Activated CD4-positive, alpha-beta T cell treated with anti-CD3 and anti-CD28 coated beads, Interleukin-10, Interleukin-2, amounts not matched to agents 100 ng/mL and 50 ng/mL, durations not matched to agents 16 hours and 8 hours (primary cell): ENCODE measurements around the gene EPOP.

Source experiments
- DNase-seq: peaks from one replicate; pipeline ENCODE4 v3.0.0-alpha.2; 2020

EPOP gene

DNA sequence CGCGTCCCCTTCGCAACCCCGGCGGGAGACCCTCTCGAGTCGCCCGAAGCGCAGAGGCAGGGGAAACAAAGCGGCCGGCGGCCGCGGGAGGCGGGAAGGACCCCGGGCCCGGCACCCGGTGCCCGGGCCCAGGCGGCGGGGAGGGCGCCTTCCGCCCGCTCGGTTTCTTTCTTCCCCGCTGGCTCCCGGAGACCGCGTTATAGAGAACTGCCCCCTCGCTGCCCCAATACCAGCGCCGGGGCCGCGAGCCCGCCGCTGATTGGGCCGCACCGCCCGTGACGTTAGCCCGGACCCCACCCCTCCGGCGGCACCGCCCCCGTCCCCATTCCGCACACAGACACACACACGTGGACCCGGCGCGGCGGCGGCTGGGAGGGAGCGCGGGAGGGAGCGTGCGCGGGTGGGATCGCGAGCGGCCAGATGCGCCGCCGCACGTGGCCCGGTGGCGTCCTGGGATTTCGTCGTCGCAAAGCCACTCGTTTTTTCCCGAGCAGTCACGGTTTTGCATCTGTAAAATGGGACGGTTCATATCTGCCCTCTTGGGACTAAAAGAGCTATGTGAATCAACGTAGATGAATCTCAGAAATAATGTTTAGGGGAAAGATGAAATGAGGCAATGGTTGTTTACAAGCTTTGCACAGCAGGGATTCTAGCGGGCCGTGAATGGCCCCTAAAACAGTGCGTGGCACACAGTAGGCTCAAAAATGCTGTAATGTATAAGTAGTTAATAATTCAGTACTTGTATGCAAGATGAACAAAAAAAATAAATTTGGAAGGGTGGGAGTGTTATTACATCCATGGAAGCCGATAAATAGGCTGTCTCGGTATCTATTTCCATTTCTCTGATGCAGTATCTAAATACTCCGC is at the start of gene EPOP:
EPOP (minus strand) TSS at position 209 of the 867 bp plus-strand sequence. CDS start 462 bp downstream, outside the sequence.
- peak; percentile 96 for DNase-seq

DNA sequence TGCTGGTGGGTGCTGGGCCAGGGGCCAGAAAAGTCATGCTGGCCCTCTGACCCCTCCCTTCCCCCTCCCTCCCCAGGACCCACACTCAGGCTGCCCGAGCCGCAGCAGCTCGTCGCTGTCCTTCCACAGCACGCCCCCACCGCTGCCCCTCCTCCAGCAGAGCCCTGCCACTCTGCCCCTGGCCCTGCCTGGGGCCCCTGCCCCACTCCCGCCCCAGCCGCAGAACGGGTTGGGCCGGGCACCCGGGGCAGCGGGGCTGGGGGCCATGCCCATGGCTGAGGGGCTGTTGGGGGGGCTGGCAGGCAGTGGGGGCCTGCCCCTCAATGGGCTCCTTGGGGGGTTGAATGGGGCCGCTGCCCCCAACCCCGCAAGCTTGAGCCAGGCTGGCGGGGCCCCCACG is 47.0 kb upstream of the EPOP start:
- no peak for DNase-seq

DNA sequence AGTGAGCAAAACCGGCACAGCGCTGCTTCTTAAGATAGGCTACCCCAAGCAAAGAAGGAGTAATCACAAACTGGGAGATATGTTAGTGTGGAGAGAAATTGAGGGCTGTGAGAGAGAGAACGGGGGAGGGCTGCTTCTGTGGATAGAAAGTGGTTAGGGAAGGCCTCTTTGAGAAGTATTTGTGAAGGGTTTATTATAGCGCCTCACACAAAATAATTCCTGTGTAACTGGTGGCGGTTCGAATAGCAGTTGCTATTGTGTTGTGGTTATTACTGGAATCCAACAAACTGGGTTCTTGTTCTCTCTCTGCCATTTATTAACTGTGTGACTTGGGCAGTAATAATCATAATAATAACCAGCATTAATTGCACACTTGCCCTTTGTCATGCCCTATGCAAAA is 46.2 kb upstream of the EPOP start:
- DNase-seq = no peak

DNA sequence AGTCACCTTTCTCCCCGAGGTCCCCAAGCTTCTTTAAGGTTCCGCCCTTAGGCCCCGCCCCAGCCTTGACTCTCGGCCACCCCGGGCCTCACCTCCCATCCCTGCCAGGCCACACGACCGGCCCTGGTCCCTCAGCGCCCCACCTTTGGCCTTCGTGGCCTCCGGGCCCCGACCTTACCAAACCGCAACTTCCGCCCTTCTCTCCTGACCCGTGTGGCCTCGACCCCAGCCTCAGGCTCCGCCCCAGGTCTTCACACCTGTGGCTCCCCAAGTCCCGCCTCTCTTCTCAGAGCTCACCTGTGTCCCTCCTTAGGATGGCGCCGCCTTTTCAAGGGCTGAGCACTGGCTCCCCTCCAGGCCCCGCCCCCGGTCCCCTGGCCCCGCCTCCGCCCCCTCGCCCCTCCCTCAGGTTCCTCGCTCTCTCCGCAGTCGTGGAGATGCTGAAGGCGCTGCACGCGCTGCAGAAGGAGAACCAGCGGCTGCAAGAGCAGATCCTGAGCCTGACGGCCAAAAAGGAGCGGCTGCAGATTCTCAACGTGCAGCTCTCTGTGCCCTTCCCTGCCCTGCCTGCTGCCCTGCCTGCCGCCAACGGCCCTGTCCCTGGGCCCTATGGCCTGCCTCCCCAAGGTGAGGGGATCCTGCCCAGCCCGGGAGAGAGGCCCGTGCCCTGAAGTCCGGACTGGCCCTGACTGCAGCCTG is 45.3 kb upstream of the EPOP start:
- no peak for DNase-seq

DNA sequence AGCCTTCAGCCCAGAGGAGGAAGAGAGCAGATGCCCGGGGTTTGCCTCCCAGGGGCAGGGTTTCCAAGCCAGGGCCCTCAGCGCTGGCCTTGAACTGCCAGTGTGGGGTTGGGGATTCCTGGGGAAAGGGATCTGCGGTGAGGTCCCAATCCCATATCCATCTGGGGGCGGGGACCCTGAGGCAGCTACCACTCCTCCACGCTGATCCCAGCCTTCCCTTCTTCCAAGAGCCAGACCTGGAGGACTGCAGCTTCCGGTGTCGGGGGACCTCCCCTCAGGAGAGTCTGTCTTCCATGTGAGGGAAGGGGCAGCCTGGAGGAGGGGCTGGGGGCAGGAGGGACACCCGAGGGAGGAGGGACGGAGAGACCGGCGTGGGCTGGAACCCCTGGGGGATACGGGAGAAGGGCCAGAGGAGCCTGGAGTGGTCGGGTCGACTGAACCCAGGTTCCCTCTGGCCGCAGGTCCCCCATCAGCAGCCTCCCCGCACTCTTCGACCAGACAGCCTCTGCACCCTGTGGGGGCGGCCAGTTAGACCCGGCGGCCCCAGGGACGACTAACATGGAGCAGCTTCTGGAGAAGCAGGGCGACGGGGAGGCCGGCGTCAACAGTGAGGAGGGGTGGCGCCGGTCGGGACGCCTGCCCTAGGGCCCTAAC is 44.7 kb upstream of the EPOP start:
- no peak for DNase-seq

DNA sequence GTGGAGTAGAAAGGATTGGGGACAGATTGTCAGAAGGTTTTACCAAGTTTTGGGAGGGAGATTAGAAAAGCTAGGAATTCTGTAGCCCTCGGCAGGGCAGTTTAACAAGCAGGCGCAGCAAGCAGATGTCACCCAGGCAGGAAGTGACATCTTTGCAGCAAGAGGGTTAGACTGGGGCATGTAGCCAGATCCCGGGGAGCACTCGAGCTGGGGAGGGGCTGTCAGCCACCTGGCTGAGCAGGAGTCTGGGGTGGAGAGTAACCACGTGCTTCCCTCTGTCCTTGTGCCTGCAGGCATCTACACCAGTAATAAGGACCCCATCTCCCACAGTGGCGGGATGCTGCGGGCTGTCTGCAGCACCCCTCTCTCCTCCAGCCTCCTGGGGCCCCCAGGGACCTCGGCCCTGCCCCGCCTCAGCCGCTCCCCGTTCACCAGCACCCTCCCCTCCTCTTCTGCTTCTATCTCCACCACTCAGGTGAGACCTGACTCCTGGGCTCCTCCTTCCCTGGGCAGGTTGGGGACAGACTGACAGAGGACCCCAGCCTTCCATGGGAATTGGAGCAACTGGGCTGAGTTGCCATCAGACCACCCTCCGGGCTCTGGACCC is 42.5 kb upstream of the EPOP start:
- no peak for DNase-seq

DNA sequence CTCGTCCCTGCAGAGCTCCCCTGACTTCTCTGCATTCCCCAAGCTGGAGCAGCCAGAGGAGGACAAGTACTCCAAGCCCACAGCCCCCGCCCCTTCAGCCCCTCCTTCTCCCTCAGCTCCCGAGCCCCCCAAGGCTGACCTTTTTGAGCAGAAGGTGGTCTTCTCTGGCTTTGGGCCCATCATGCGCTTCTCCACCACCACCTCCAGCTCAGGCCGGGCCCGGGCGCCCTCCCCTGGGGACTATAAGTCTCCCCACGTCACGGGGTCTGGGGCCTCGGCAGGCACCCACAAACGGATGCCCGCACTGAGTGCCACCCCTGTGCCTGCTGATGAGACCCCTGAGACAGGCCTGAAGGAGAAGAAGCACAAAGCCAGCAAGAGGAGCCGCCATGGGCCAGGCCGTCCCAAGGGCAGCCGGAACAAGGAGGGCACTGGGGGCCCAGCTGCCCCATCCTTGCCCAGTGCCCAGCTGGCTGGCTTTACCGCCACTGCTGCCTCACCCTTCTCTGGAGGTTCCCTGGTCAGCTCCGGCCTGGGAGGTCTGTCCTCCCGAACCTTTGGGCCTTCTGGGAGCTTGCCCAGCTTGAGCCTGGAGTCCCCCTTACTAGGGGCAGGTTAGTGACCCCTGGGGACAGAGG is 41.7 kb upstream of the EPOP start:
- no peak for DNase-seq

DNA sequence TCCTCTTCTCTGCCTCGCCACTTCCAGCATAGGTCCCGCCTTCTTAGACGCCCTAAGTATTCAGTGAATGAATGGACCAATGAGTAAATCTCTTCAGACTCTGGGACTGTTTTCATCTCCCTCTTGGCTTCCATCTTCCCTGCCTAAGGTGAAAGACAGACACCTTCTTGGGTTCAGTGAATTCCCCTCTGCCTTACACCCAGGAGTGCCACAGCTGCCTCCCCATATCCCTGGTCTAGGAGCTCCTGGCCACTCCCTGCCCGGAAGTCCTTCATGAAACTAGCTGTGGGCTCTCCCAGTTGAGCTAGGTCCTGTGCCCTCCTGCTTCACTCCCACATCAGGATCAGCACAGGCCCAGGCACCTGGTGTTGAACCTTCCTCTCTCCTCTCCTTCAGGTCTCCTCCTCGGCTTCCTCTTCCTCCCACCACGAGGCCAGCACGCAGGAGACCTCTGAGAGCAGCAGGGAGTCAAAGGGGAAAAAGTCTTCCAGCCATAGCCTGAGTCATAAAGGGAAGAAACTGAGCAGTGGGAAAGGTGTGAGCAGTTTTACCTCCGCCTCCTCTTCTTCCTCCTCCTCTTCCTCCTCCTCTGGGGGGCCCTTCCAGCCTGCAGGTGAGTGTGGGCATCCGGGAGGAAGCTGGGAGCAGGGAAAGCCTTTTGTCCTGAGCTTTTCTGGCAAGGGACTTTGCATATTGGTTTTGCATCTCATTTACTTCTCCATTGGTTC is 40.6 kb upstream of the EPOP start:
- DNase-seq = peak; percentile 40

DNA sequence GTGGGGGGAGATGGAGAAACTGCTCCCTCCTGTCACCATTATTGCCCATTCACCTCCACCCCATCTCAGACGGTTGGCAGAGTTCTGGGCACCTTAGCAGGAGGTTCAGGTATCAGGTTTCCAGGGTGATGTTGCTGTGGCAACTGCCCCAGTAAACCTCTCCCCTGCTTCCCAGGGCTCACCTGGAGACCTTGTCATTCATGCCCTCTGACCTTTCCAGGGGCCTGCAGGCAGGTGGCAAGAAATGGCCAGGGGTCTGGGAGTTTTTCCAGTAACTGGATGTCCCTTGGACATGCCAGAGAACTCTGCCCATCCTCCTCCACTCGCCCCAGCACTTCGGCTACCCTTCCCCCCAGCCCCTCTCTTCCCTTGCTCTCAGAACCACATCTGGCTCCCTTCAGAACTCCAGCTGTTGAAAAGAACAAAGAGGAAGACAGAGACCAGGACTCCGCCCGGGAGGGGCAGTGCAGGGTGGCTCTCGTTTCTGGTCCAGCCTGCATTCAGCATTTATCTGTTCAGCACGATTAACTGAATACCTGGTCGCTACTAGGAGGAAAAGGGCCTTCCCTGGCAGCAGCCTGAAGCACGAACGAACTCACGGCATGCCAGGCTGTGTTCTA is 38.8 kb upstream of the EPOP start:
- DNase-seq = no peak

DNA sequence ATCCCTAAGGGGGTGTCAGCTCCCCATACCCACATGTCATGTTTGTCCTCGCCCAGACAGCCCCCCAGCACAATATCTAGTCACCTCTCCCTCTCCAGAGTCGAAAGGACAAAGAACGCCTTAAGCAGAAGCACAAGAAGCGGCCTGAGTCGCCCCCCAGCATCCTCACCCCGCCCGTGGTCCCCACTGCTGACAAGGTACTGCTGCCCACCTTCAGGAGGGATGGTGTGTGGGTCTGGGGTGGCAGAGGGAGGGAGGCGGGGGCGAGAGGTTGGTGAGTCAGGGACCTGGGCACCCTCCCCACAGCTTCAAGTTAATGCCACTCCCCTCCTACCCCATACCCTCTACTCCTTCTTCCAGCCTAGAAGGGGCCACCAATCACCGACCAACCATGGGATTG is 37.8 kb upstream of the EPOP start:
- no peak for DNase-seq

DNA sequence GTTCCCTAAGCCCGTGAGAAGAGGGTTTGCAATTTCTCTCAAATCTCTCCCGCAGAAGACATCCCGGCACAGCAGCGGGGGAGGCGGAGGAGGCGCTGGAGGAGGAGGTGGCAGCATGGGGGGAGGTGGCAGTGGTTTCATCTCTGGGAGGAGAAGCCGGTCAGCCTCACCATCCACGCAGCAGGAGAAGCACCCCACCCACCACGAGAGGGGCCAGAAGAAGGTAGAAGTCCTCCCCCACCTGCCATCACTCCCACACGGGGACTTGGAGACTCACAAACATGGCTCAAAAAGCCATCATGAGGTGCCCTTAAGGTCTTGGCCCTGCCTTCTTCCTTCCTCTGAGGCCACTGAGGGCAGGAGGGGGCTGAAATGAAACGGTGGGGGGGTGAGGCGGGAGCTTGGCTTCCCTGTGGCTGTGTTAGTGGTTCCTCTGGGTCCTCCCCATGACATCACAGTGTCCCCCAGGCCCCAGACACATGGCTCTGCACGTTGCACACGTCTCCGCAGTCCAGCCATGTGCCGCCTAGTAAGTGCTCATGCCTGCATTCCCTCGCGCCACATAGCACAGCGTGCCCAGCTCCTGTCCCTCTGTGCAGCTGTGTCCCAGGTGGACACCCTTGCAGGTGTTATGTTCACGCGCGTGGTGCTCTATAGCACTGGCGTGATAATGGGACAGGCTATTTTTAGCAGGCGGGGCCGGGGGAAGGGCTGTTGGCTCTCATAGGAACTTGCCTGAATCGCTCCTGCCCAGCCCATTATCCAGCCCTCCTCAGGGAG is 37.2 kb upstream of the EPOP start:
- no peak for DNase-seq

DNA sequence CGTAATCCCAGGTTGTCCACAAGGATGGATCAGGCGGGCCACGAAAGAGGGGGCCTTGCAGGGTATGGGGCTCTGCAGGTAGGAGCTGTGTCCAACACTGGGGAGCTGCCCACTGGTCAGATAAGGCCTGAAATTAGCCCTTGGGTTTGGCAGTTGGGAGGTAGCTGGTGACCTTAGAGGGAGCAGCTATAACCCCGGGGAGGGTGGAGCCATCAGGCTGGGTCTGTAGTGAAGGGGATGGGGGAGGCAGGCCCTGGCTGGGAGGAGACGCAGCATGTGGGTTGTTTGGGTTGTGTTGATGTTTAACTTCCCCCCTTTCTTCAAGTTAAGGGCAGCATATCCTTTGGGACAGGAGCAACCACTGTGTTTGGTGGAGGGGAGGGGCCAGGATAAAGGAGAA is 36.2 kb upstream of the EPOP start:
- no peak for DNase-seq

DNA sequence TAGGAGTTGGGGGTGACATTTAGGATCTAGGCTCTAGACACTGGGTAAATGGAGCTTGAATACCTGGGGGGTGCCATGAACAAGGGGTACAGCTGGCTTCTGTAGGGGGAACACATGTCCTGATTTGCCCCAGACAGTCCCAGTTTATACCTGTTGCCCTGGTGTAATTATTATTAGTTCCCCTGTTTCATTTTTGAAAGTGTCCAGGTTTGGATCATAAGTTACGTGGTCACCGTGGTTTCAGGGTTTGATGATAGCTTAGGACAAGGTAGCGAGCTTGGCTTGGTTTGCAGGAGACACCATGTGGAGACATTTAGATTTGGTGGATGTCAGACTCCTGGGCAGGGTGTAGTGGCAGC is 35.8 kb upstream of the EPOP start:
- DNase-seq = no peak

DNA sequence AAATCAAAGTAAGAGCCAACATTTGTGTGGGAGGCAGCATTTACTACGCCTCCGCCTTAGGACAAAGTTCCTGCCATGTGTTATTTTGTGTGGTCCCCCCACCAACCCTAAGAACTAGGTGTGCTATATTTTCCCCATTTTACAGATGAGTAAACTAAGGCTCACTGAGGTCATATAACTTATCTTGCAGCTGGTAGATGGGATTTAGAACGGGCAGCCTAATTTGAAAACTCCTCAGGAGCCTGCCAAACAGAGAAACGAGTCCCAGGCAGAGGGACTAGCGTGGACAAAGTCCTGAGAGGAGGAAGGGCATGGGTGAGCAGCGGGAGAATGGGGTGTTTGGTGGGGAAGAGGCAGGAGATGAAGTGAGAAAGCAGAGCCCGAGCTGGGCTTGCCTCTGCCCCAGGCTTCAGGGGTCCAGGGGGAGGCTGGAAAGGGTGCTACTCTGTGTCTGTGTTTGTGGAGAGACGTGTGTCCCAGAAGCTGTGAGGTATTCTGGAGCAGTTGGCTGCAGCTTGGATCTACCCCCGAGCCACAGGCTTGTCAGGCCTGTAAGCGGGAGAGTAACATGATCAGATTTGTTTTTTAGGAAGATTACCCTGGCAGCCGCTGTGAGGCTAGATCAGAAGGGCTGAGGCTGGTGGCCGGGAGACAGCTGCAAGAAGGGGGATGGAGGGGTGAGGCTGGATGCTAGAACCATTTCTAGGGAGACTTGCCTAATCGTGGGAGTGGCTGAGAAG is 35.3 kb upstream of the EPOP start:
- no peak for DNase-seq

DNA sequence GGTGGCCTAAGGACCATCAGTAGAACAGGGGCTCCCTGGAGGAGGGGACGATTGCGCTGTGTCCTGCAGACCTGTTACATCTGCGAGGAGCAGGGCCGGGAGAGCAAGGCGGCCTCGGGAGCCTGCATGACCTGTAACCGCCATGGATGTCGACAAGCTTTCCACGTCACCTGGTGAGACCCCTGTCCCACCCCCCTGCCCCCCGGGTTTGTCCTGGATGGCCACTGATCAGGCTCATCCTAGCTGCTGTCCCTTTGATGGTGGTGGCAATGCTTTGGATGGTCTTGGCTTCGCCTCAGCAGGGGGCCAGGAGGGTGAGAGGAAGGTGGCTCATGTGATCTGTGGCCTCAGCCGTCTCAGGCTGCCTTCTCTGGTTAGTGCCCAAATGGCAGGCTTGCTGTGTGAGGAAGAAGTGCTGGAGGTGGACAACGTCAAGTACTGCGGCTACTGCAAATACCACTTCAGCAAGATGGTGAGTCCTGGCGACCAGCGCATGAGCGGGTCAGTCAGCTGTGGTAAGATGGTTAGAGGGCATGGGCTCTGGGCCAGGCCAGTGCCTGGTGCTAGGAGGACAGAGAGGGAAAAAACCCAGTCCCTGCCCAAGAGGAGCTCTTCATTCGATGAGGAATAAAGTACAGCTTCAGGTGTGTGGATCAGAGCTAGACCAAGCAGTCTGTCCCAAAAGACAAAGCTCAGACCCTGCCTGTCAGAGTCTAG is 34.5 kb upstream of the EPOP start:
- DNase-seq = no peak

DNA sequence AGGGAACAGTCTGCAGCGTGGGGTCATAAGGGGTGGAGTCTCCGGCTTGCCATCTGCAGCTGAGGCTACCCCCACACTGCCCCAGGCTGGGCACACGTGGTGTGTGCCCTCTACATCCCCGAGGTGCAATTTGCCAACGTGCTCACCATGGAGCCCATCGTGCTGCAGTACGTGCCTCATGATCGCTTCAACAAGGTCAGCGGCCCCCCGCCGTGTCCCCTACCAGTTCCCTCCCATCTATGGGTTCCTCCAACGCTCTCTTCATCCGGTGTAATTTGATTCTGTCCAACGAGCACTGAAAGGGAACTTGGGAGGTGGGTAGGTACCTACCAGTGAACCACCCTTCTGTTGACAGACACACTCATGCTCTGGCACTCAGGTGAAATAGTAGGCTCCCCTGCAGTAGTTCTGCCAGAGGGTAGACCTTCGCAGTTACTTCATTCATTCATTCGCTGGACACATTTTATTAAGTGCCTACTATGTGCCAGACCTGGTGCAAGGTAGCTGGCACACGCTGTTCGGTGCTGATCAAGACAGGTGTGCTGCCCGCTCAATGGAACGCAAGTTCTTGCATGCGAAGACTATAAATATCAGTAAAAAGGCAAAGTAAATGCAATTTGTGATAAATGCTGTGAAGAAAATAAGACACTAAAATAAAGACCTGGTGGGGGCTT is 33.1 kb upstream of the EPOP start:
- DNase-seq = no peak

DNA sequence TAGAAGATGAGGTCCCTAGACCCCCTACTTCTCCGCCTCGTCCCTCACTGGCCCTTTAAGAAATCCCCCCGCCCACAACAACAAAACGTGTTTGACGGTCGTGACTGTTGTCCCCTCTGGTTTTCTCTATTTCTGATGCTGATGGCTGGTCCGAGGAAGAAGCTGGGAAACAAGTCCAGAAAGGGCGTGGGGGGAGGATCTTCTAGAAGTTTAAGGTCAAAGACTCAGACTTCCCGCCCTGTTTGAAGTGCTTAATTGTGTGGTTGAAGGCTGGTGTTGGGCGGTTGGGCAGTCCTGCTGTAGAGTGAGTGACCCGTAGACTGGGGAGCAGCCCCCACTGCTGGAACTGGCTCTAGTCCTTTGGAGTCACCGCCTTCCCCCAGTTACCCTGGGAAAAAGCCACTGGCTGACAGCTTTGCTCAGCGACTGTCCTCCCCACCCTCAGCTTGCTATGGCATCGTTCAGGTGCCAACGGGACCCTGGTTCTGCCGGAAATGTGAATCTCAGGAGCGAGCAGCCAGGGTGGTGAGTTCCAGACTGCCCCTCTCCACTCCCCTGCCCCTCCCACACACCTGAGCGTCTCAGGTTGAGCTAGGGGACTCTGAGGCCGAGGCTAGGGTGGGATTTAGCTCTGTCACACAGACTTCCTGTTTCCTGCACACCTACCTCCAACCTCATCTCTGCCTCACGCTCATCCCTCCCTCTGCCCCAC is 31.9 kb upstream of the EPOP start:
- peak; percentile 41 for DNase-seq

DNA sequence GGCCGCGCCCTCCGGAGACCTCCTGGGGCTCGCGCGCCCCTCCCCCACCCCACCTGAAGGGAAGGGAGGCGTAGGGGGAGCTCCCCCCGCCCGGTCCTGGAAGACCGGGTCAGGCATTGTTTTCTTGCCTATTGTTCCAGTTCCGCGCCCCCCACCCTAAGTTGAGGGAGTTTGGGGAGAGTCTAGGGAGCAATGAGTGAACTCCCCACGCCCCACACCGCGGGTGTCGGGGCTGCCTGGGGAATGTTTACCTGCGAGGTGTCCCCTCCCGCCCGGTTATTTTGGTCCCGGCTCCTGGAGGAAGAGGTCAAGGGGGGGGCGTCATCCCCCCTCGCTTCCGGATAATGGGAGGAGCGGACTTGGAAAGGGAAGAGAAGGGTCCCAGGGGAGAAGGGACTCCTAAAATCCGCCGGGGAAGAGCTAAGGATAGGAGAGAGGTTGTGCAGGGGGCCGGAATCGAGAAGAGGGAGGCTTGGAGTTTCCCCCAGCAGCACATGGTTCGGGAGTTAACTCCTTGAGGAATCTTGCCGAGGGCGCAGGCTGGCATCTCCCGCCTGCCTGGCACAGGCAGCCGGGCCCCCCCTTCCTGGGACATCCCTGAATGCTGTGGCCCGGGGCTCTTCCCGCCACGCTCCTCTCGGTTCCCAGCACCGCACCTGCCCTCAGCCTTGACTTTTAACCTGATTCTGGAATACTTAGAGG is 31.2 kb upstream of the EPOP start:
- DNase-seq = no peak
